Measurements from ENCODE around the gene FAM181A.
A peak's percentile ranks its signal among the peaks of the same experiment; 100 is the strongest.

FAM181A gene

DNA sequence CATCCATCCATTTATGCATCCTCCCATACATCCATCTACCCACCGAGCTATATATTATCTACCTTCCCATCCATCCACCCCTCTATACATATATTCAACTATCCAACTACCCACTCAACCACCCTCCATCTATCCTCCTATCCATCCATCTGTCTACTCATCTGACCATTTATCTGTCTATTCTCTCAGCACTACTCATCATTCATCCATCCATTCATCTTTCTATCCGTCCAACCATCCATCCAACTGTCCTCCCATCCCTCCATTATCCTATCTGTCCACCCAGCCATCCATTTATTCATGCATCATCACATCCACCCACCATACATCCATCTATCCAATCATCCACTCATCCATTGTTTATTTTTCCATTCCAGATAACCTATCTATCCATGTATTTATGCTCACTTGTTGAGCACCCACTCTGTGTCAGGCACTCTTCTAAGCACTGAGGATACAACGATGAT lies 37.7 kb downstream of the FAM181A start:
- no peak for DNase-seq

DNA sequence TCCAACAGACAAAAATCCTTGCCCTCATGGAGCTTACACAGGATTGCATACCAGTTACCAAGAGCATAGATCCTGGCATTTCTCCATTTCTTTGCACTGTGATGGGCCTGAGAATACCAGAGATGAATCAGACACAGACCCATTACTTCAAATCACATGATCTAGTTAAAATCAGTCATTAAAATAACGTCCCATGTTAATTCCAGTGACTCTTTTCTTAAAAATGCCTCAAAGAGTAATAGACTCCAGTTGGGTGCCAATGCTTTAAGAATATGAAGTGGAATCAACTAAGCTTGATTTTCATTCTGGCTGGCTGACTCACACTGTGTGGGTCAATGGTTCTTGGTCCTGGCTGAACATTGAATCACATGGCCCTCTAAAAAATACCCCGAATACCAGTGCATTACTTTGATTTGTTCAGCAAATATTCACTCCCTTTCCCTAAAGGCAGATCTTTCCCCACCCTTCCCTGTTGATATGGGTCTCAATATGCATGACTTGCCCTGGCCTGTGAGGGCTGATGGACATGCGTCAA lies 38.2 kb downstream of the FAM181A start:
- DNase-seq = no peak

DNA sequence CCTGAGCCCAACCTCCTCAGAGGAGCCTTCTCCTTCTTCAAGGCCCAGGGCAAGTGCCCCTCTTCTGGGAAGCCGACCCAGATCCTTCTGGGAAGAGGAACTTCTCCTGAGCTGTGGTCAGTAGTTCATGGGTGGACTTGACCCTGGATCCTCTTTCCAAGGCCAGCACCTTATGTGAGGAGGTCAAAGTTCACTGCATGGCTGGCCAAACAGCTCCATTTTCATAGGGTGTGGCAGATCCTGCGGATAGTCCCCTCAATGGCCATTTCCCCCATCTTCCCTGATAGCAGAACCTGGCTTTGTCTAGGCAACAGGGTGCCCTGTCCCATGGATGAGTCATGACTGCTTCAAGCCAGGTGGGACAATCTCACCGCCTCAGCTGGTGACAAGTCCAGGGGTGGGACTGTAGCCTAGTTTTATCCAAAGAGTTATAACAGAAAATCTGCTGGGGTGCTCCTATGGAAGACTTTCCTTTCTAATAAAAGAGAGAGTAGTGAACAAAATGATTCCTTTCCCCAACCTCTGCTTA lies 38.9 kb downstream of the FAM181A start:
- DNase-seq = no peak

DNA sequence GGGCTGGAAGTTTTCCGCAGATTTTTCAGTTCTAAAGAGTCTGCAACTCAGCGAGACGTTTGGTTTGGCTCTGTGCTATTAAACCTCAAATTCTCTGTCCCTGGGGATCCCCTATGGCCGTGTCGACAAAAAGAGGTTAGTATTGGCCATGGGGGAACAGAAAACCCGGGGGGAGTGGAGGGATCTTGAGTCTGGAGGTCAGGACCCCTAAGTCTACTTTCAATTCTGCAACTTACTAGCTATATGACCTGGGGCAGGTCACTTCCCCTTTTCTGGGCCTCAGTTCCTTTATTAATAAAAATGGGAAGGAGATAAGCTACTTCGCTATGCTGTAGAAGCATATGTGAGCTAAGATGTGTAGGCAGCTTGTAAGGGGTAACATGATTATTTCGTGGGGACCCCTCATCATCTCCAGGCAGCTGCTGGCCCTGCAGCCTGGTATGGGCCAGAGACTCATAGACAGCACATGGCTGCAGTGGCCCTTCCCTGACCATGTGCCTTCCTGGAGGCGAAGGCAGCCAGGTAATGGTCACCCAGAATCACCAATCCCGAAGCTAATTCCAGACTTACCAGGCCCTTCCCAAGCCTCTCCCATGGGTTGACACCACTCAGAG lies 40.6 kb downstream of the FAM181A start:
- no peak for DNase-seq

DNA sequence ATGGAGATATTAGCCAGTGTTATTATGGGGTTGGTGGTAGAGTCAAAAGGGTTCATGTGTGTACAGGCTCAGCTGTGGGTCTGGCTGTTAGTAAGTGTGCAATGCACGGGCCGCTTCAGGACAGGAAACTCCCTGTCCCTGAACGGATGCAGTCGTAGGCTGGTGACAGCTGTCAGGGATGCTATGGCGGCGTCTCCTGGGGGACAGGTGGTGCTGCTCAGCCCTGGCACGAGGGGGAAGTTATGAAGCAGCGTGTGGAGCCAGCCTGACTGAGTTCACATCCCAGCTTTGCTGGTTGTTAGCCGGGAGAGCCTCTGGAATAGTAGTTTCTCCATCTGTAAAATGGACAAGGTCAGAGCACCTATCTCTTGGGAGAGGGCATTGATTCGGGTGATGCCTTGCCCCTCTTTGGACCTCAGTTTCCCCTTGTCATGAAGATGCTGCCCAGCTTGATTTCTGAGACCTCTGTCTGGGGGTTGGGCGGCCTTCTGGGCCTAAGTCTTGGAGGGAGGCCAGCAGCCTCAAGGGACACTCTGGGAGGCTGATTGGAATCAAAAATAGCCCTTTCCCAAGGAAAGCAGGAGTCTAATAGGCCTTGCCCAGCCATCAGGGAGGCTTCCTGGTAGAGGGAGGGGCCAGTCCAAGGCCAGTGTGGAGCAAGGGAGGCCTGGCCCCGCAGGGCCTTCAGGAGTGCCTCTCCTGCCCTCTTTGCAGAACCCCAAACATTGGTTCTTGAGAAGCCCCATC lies 42.1 kb downstream of the FAM181A start:
- no peak for DNase-seq

DNA sequence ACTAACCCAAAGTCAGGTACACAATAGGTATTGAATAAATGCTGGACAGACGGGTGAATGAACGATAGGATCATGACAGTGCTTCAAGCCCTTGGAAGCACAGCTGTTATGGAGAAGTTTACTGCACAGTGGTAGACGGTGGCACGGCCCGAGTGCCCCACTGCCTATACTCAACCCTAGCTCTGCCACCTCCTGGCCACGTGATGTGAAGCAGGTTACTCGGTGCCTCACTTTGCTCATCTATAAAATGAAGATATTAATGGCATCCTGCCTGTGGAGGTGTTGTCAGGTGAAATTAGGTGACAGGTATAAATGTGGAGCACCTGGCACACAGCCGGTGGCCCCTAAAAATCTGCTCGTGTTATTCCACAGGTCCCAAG lies 43.4 kb downstream of the FAM181A start:
- DNase-seq = peak; percentile 36

DNA sequence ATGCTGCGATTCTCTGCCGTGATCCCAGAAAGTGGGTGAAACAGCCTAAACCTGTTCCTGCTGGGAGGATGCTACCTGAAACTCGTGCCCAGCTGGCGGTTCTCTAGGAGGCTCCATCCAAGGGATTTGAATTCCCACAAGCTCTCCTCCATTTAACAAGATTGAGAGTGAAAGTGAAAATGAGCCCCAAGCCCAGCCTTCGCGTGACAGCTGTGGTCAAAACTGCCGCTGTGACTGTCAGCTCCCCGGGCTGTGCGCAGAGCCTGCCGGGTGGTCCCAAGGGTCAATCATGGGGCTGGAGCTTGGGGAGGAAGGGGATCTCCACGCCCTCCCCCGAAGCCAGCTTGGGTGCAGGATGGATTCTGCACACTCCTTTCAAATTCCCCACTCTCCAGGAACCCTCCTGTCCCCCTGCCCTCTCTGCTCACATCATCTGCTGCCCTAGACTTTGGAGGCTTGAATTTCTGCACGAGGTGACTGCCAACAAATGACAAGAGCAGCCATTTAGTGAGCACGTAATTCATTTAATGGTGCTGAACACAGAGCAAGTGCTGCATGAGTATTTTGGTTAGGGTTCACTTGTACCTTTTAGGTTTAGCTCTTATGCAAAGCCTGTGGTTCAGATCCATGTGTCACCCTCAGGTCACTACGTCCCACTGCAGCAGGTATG lies 44.0 kb downstream of the FAM181A start:
- no peak for DNase-seq

DNA sequence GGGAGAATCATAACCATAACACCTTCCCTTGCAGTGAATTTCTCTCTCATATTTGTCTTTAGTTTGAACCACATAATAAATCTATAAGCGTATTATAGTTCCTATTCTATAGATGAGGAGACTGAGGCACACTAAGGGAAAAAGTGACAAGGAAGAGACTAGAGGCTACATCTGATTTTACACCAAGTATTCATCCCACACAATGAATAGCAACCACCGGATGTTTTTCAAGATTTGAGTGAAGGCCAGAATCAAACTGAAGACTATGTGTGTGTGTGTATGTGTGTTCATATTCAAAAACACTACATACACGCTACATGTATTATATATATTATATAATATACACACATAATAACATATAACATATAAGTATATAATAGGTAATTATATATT lies 44.5 kb downstream of the FAM181A start:
- DNase-seq = no peak

DNA sequence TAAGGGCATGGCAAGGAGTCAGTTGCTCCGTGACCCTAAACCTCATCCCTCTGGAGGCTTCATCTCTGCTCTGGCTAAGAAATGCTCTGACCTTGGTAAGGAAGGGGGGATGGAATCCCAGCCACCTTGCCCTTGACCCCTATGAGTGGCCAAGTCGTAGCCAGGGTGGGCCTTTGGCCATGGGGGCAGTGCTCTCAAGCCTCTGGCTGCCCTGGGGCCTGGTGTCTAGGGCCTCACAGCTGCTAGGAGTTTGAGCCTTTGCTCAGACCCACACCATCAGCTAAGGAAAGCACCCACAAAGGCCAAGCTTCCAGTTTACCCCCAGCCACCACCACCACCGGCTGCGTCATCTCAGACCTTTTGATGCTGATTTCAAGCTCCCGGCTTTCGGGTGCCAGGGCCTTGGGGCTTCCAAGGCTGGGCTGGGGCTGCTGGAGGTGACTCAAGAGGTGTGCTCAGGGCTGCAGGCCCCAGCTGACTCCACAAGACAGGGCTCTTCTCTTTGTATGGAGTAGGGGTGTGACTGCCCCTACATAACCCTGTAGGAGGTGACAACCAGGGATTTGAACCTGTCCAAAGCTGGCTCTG lies 45.6 kb downstream of the FAM181A start:
- no peak for DNase-seq

DNA sequence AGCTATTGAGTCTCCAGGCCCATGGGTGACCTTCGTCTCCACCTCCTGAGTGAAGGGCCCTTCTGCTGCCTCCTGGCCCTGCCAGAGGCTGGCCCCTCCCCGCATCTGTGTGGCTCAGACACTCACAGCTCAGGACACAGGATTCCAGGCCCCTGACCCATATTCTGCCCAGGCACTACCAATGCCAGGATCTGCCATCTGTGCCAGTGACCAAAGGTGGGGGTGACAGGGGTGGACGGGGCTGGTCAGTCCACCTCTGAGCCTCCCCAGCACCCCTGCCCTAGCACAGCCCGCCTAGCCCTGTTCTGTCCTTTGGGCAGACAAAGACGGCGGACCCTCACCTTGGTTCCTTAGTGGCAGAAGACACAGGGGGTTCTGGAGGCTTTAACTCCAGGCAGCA lies 46.5 kb downstream of the FAM181A start:
- no peak for DNase-seq

DNA sequence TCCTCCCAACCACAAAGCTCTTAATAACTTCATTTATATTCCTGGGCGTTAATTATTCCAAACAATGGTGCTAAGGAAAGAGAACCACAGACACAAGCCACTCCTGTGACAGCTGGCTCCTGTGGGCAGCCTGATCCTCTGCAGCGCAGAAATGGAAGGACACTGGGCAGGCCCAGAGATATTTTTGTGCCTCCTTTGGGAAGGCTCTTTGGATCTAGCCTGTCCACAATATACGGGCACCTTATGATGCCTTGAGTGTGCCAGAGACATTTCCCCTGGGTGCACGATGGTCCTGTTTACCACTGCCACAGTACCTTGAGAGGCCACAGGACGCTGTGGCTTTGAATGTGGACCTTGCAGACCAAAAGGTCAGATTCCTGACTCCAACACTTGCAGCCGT lies 47.2 kb downstream of the FAM181A start:
- DNase-seq = no peak

DNA sequence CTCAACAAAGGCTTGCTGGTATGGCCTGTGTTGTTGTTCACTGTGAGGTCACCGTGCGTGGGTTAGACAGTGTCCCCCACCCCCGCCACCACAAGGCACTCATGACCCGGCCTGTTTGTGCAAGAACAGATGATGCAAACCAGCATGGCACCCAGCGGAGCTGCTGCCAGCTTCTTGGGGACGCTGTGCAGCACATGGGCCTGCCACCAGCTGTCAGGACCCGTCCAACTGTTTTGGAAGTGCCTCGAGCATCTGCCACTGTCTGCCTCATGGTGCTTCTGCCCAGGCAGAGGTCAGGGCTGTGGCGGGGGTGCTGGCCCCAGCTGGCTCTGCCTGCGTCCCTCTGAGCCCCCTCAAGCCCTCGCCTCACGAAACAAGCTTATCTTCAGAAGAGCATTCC lies 47.7 kb downstream of the FAM181A start:
- DNase-seq = no peak

DNA sequence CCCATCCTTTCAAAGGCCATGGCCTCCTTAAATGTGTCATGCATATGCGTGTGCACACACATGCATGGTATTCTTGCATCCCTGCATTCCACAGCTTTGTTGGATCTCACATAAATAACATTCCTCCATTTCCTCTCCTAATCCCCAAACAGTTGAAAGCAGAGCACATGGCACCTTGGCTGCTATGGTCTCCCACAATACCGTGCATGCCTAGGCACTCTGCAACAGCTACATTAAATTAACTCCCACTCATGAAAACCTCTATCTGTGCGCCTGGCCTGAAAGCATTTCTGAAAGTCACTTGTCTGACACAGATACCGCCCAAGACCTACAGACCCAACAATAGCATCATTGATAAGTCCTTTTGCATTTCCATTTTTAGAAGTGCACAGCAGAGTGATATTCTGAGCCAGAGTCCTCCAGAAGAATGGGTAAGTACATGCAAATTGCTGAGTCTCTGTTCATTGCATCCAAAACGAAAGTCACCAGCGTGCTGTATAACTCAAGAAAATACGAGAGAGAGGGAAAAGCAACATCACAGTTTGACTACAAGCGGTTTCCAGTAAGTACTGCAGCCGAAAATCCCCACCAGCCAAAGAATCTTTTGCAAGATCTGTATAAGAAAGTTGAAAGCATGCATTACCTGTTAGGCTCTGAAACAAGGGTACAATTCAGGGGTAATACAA lies 48.8 kb downstream of the FAM181A start:
- DNase-seq = no peak

DNA sequence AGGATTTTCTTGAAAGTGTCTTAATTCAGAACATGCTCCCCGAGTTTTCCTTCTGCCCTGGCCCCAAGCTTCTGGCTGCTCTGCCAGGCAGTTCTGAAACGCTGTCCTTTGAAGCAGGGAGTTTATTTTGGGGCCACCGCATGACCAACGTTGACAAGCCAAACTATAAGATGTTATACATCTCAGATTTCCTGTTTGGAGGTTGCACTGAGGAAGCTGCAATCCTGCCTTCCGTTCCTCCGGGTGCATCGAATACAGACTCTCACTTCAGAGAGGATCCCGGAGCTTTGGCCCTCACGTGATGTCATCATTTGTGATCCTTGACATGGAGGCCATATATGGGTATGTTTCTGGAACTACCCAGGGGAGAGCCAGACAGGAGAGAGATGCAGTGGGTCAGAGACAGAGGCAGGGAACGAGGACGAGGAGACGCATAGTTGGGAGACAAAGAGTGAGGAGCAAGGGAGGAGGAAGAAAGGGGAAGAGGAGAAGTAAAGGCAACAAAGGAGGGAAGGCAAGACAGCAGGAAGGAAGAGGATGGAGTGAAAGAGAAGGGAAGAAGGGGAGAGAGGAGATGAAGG lies 49.4 kb downstream of the FAM181A start, which contains the start of gene ASB2:
Gene ASB2, minus strand, starts transcription at position 94 of the 581 bp plus-strand sequence. CDS start 12,031 bp downstream, outside the sequence.
- no peak for DNase-seq

DNA sequence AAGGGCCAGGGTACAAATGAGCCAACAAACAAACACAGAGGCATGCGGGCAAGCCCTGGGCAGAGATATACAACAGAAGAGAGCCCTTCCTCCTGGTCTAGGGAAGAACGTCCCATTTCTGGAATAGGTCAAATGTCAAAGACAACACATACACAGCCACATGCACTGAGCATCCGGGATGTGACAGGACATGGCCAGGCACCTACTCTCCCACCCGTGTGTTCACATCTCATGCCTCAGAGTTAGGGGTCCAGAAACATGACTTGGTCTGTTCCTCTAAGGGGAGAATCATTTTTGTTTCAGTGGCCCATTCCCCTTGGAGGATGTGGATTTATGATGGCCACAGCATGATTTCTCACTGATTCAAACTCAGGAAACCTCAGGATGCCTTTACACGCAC lies 50.0 kb downstream of the FAM181A start:
- no peak for DNase-seq

DNA sequence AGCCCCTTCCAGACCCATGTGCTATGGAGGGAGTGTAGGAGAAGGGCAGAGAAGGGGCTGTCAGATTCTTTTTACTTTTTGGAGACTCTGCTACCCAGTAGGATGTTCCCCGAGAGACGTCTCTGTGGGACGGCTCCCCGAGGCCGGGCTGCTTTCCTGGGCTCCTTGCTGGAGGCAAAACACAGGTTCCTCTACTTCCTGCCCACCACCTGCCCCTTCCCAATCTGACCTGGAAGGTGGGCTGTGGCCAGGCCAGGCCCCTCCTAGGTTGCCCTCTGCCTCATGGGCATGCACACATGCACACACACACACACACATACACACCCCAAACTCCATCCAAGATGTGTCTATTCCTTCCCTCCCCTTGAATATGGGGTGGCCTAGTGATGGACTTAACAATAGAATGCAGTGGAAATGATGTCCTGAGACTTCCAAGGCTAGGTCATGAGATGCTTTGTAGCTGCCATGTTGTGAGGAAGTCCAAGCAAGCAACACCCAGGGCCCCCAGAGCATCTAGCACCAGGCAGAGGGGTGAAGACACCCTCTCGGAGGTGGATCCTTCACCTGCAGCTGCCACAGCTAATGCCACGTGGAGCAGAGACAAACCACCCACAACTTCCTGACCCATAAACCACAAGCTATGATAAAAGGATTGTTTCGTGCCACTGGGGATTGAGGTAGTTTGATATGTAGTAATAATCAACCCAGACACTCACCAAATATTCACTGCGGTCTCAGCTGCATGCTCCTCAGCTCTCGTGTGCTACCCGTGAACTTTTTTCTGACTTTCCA lies 50.8 kb downstream of the FAM181A start:
- DNase-seq = peak; percentile 4

DNA sequence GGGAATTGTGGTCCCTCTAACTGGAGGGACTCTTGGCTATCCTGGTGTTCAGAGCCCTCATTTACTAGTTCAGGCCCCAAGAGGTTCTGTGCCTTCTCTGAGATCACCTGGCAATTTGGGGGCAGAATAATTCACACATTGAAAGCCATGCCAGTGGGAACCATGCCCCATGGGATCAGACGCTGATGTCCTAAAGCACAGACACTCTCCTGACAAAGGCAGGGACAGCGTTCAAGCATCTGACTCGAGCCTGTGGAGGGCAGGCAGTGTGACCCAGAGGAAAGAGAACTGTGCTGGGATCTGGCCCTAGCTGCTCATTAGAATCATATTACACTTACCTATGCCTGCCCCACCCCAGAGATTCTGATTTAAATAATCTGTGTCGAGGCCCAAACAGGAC lies 51.6 kb downstream of the FAM181A start:
- no peak for DNase-seq
